Femur (tissue), 1 donor: Measurements from ENCODE around the gene IDH3B.

Experiments used
- DNase-seq: peaks from one replicate; pipeline ENCODE4 v3.0.0-alpha.2; 2017

Gene IDH3B

GRCh38 chr20:2612073-2612472, 51.9 kb downstream of the IDH3B start:
- DNase-seq = no peak

GRCh38 chr20:2610941-2611720, 52.9 kb downstream of the IDH3B start:
- no peak for DNase-seq

- DNase-seq = no peak
Observed at GRCh38 chr20:2610326-2610725, 53.7 kb downstream of the IDH3B start.
